Testis (tissue), 3 donors: ENCODE data around the gene SEL1L3. TPM values are rescaled to one million over a fixed set of nuclear protein-coding genes. Genes with fewer than 3 reads are reported as not detected.

Experiments
- DNase-seq: peaks from one replicate; pipeline ENCODE4 v3.0.0-alpha.2; 2019
- H3K27ac ChIP-seq, 2 donors: fragments of 200-600 bp; sonication (generic); one replicate each; pipeline ENCODE4 v1.5.1; 2019
- H3K27me3 ChIP-seq: fragments of 200-600 bp; sonication (generic); one replicate; pipeline ENCODE4 v1.5.1; 2019
- H3K36me3 ChIP-seq: fragments of 200-600 bp; sonication (generic); one replicate; pipeline ENCODE4 v1.5.1; 2017; ENCODE audit warnings: low read depth; ENCODE audit errors: missing control alignments
- H3K4me1 ChIP-seq: fragments of 200-600 bp; sonication (generic); one replicate; pipeline ENCODE4 v1.5.1; 2019
- H3K4me3 ChIP-seq, 2 donors: fragments of 200-600 bp; sonication (generic); one replicate each; pipeline ENCODE4 v1.5.1; 2017 to 2019
- H3K9me3 ChIP-seq: fragments of 200-600 bp; sonication (generic); one replicate; pipeline ENCODE4 v1.5.1; 2017
- CTCF ChIP-seq, 3 experiments: fragments of 450-650 bp in 2 of 3; fragments of 200-600 bp in 1 of 3; sonication (generic) in 1 of 3; IDR thresholded peaks; one replicate each; pipeline ENCODE4 v1.5.1; 2016 to 2019; ENCODE audit warnings: antibody characterized with exemption in 3 of 3, mild to moderate bottlenecking in 2 of 3, moderate library complexity in 1 of 3
- POLR2A ChIP-seq: fragments of 450-650 bp; IDR thresholded peaks from one replicate; pipeline ENCODE4 v1.6.1; 2017; ENCODE audit warnings: antibody characterized with exemption, mild to moderate bottlenecking, moderate library complexity
- whole genome bisulfite sequencing, 2 donors: methylation state at CpG; one replicate each; pipeline ENCODE4 v1.1.5; 2018; 5-methylcytosine and 5-hydroxymethylcytosine counted together
- intact Hi-C: fragments of 100-400 bp; cut with DNase I; formaldehyde crosslinking; loops from one replicate; pipeline ENCODE4 v1.15.1; 2023; ENCODE audit warnings: low total_unique reads
- polyA plus RNA-seq: library from polyadenylated mRNA; stranded (reverse); fragments of 350-450 nt; fragmentation: Illumina TruSeq; extraction: RNeasy Lipid Tissue Mini Kit (QIAGEN cat#74804); gene quantifications from one replicate; pipeline ENCODE4 v1.2.3, GENCODE V29; 2014; ENCODE audit warnings: low read depth, low replicate concordance; ENCODE audit not compliant: insufficient read depth
- total RNA-seq, 2 donors: library from RNA; depleted of rRNA; stranded (reverse); fragments of >200 nt; gene quantifications; one replicate each; pipeline ENCODE4 v1.2.3, GENCODE V29; 2016

Gene SEL1L3
- total and polyA plus RNA-seq, 3 donors from 2014 or later = 5.0 to 15.6 (median 6.9) TPM

DNA sequence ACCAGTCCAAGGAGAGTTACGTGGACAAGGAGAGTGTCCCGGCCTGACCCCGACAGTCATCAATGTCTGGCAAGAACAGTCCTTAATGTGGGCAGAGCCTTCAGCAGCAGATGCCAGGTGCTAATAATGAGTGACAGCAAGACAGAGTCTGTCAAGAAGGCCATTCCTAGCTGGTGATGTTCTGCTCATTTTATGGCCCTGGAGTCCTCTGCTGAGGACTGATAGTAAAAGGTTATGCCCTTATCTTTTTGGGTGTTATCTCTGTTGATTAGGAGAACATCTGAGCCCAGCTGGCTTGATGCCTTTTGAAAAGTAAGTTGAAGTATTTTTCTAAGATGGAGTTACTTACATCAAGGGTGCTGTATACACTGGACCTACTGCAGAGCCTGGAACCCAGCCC is 139.8 kb downstream of the SEL1L3 start:
- 35 to 44% methylated on average over 3 of the region's 3 CpGs for WGBS, 2 donors
- intact Hi-C loops = no loop called here

DNA sequence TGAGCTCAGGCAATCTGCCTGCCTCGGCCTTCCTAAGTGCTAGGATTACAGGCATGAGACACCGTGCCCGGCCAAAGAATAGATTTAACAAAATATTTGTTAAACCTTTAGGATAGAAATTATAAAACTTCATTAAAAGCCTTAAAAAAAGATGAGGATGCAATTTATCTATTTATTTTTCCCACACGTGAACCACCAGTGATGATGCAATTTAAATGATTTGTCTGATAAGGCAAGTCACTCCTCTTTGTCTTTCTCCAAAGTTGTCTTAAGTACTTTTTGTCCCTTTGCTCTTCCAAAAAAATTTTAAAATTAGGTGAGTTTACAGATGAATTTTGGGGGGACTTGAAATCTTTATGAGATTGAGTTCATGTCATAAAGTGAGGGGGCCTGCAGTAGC is 149.0 kb downstream of the SEL1L3 start:
- Histone ChIP-seq H3K27me3 (no peaks in the 10 kb centered on the region), H3K36me3 (no peaks in the 10 kb centered on the region), H3K4me3 (no peak overlapping the region), H3K9me3 (no peaks in the 10 kb centered on the region), H3K27ac (no peak overlapping the region), H3K4me1 (no peaks in the 10 kb centered on the region)
- intact Hi-C loops = no loop called here
- 88 to 92% methylated on average over 4 of the region's 4 CpGs for WGBS, 2 donors
- TF ChIP-seq CTCF (IDR thresholded peaks at IDR 0.05) (no peak), POLR2A (no peak)
- no peak for DNase-seq

More for the DNA sequence above, 139.8 kb downstream of the SEL1L3 start:
- Histone ChIP-seq H3K4me1 (no peaks in the 10 kb centered on the region), H3K27ac (no peak overlapping the region), H3K9me3 (no peaks in the 10 kb centered on the region), H3K27me3 (no peaks in the 10 kb centered on the region), H3K4me3 (no peak overlapping the region), H3K36me3 (no peaks in the 10 kb centered on the region)
- no peak for TF ChIP-seq POLR2A
- no peak for TF ChIP-seq CTCF (IDR thresholded peaks at IDR 0.05)
- DNase-seq = no peak

DNA sequence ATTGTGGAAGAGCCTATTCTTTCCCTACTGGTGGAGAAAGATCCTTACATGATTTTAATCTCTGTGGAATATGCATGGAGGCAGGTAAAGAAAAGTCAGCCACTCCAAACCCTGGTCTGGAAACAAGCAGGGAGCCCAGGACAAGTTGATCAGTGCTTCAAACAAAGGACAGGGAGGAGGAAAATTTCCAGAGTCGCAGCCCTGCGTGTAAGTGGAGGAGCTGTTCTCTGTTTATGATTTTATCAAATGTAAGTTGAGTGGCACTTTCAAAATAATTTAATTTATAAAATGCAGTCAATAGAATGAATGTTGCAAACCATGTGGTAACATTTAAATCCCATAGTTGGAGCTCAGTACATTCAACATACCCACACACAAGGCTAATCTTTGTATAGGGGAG is 150.2 kb downstream of the SEL1L3 start:
- no peak for TF ChIP-seq CTCF (IDR thresholded peaks at IDR 0.05)
- no peak for TF ChIP-seq POLR2A
- Histone ChIP-seq H3K9me3 (no peaks in the 10 kb centered on the region), H3K4me1 (no peaks in the 10 kb centered on the region), H3K27ac (no peak overlapping the region), H3K27me3 (no peaks in the 10 kb centered on the region), H3K36me3 (no peaks in the 10 kb centered on the region), H3K4me3 (no peak overlapping the region)
- WGBS, 2 donors = 61 to 77% methylated on average over 2 of the region's 2 CpGs
- no peak for DNase-seq
- intact Hi-C loops = no loop called here

DNA sequence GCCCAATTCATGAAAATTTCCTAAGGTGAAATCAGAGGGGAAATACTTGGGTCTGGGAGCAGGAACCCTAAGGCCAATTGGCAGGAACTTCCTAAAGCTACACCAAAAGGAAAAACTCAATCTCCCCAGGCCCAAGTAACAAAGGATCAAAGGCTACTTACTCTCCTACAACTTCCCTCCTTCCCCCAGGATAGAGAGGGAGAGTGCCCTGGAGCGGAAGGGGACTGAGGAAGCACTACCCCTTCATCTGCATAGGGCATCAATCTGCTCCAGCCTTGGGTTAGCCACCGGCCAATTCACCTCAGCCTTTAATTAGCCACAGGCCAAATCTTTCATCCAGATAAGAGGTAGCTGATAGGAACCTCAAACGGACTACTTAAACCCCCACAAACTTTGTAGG is 152.2 kb downstream of the SEL1L3 start:
- no peaks in the 10 kb centered on the region for H3K4me1 ChIP-seq
- H3K36me3 ChIP-seq = no peaks in the 10 kb centered on the region
- intact Hi-C loops = no loop called here
- H3K27me3 ChIP-seq = no peaks in the 10 kb centered on the region
- H3K4me3 ChIP-seq = no peak overlapping the region
- H3K9me3 ChIP-seq = no peaks in the 10 kb centered on the region
- DNase-seq = no peak
- whole genome bisulfite sequencing, 2 donors = 57 to 62% methylated on average over 3 of the region's 3 CpGs
- no peak overlapping the region for H3K27ac ChIP-seq
- no peak for TF ChIP-seq CTCF (IDR thresholded peaks at IDR 0.05)
- TF ChIP-seq POLR2A = no peak

GRCh38 chr4:25704516-25704915 is 158.3 kb downstream of the SEL1L3 start:
- intact Hi-C loops = no loop called here
- H3K4me3 ChIP-seq = no peak overlapping the region
- no peak overlapping the region for H3K27ac ChIP-seq
- no peak for DNase-seq
- TF ChIP-seq POLR2A = no peak
- TF ChIP-seq CTCF (IDR thresholded peaks at IDR 0.05) = no peak
- H3K9me3 ChIP-seq = no peaks in the 10 kb centered on the region
- no peaks in the 10 kb centered on the region for H3K4me1 ChIP-seq
- no peaks in the 10 kb centered on the region for H3K27me3 ChIP-seq
- no peaks in the 10 kb centered on the region for H3K36me3 ChIP-seq
- 77 to 88% methylated on average over 2 of the region's 2 CpGs for WGBS, 2 donors
